Neural cell (in vitro differentiated cells): ENCODE results near the gene KRTAP26-1. TPM values are rescaled to one million over a fixed set of nuclear protein-coding genes. Genes with fewer than 3 reads are reported as not detected.

ENCODE experiments used
- H2AFZ ChIP-seq: fragments of 200-600, 300-800 bp; sonication (generic), shearing (Covaris generic); 2 replicates; pipeline ENCODE4 v1.6.0; 2014; ENCODE audit warnings: low read depth, mild to moderate bottlenecking, antibody characterized with exemption, low read length, moderate library complexity
- H3F3A ChIP-seq: fragments of 200-600 bp; shearing (Covaris generic); 2 replicates; pipeline ENCODE4 v1.6.1; 2016; ENCODE audit warnings: mild to moderate bottlenecking, moderate library complexity, mixed read lengths, antibody characterized with exemption, low read length; ENCODE audit not compliant: insufficient read depth, poor library complexity, severe bottlenecking
- H3K27ac ChIP-seq: fragments of 200-600, 300-800 bp; sonication (generic), shearing (Covaris generic); 2 replicates; pipeline ENCODE4 v1.5.1; 2014; ENCODE audit warnings: mild to moderate bottlenecking, low read length, moderate library complexity
- H3K27me3 ChIP-seq: fragments of 300-800, 200-600 bp; sonication (generic), shearing (Covaris generic); 2 replicates; pipeline ENCODE4 v1.6.0; 2014; ENCODE audit warnings: mild to moderate bottlenecking, low read depth, low read length, moderate library complexity; ENCODE audit not compliant: insufficient read depth
- H3K36me3 ChIP-seq: fragments of 300-800, 200-600 bp; sonication (generic), shearing (Covaris generic); 2 replicates; pipeline ENCODE4 v1.5.1; 2014; ENCODE audit warnings: mild to moderate bottlenecking, antibody characterized with exemption, low read length, moderate library complexity; ENCODE audit not compliant: insufficient read depth
- H3K4me2 ChIP-seq: fragments of 300-800, 200-600 bp; sonication (generic), shearing (Covaris generic); 2 replicates; pipeline ENCODE4 v1.6.0; 2014; ENCODE audit warnings: mild to moderate bottlenecking, low read length
- H3K4me3 ChIP-seq: fragments of 300-800, 200-600 bp; sonication (generic), shearing (Covaris generic); 2 replicates; pipeline ENCODE4 v1.5.1; 2014; ENCODE audit warnings: mild to moderate bottlenecking, low read length, moderate library complexity
- H3K79me2 ChIP-seq: fragments of 200-600 bp; shearing (Covaris generic); replicated peaks from 2 replicates; pipeline ENCODE4 v1.6.0; 2014; ENCODE audit warnings: mild to moderate bottlenecking, low read length, moderate library complexity; ENCODE audit not compliant: insufficient read depth
- H3K9ac ChIP-seq: fragments of 300-800, 200-600 bp; sonication (generic), shearing (Covaris generic); 2 replicates; pipeline ENCODE4 v1.6.1; 2016; ENCODE audit warnings: mild to moderate bottlenecking, low read length, mixed read lengths
- H3K9me2 ChIP-seq: fragments of 200-600 bp; shearing (Covaris generic); 2 replicates; pipeline ENCODE4 v1.6.1; 2016; ENCODE audit warnings: mild to moderate bottlenecking, low read length, mixed read lengths; ENCODE audit not compliant: insufficient read depth
- H3K9me3 ChIP-seq: fragments of 200-600, 300-800 bp; sonication (generic), shearing (Covaris generic); 2 replicates; pipeline ENCODE4 v1.6.1; 2016; ENCODE audit warnings: mild to moderate bottlenecking, mixed run types, low read length, moderate library complexity, mixed read lengths
- H4K20me1 ChIP-seq: fragments of 200-600 bp; shearing (Covaris generic); 2 replicates; pipeline ENCODE4 v1.6.1; 2016; ENCODE audit warnings: mild to moderate bottlenecking, mixed run types; ENCODE audit not compliant: insufficient read depth
- CTCF ChIP-seq: fragments of 450-650 bp; IDR thresholded peaks from 2 replicates; pipeline ENCODE4 v1.5.1; 2014; ENCODE audit warnings: antibody characterized with exemption, mild to moderate bottlenecking, moderate library complexity; ENCODE audit not compliant: poor library complexity, severe bottlenecking
- EP300 ChIP-seq: fragments of 450-650 bp; conservative IDR thresholded peaks from 2 replicates; pipeline ENCODE4 v1.6.1; 2014; ENCODE audit warnings: antibody characterized with exemption, mild to moderate bottlenecking, moderate library complexity; ENCODE audit not compliant: poor library complexity, severe bottlenecking
- EZH2 ChIP-seq: fragments of 200-600, 300-800 bp; shearing (Covaris generic), sonication (generic); IDR thresholded peaks from 2 replicates; pipeline ENCODE4 v1.6.1; 2014; ENCODE audit warnings: antibody characterized with exemption, low read length, borderline replicate concordance, mild to moderate bottlenecking; ENCODE audit not compliant: insufficient read depth, poor library complexity, severe bottlenecking
- MXI1 ChIP-seq: fragments of 450-650 bp; conservative IDR thresholded peaks from 2 replicates; pipeline ENCODE4 v1.6.1; 2014; ENCODE audit warnings: antibody characterized with exemption, mild to moderate bottlenecking; ENCODE audit not compliant: poor library complexity, severe bottlenecking
- POLR2AphosphoS5 ChIP-seq: IDR thresholded peaks from 2 replicates; pipeline ENCODE4 v1.6.1; 2012
- RAD21 ChIP-seq: fragments of 450-650 bp; conservative IDR thresholded peaks from 2 replicates; pipeline ENCODE4 v1.6.1; 2014; ENCODE audit warnings: antibody characterized with exemption, mild to moderate bottlenecking, moderate library complexity
- REST ChIP-seq: IDR thresholded peaks from 2 replicates; pipeline ENCODE4 v1.6.1; 2012; ENCODE audit warnings: borderline replicate concordance
- SMC3 ChIP-seq: fragments of 450-650 bp; conservative IDR thresholded peaks from 2 replicates; pipeline ENCODE4 v1.6.1; 2014; ENCODE audit warnings: antibody characterized with exemption, mild to moderate bottlenecking, moderate library complexity; ENCODE audit not compliant: poor library complexity
- TAF1 ChIP-seq: IDR thresholded peaks from 2 replicates; pipeline ENCODE4 v1.6.1; 2012; ENCODE audit warnings: low read depth
- polyA plus RNA-seq: library from polyadenylated mRNA; depleted of rRNA; stranded (reverse); fragments of >200 nt; gene quantifications from 2 replicates; pipeline ENCODE4 v1.2.3, GENCODE V29; 2014

The KRTAP26-1 gene
- polyA plus RNA-seq, 1 donor from 2014 or later: not detected

DNA sequence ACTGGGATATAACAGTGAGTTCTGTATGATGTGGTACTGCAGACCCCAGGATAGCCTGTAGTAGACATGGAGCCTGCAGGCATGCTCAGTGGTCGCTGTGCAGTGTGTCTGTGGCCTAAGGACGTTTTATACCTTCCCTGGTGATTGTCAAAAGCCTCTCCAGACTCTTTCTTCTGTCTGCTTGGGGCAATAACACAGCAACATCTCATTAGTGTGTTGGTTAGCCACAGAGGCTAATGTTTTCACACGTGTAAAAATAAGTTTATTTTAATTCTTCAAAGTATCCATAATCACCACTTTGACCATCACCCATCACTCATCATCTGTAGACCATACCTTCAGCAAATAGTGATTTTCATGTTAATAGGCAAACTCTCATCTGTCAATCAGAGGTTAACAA, 37.3 kb downstream of the KRTAP26-1 start, which contains the start of gene KRTAP24-1:
TSS of gene KRTAP24-1 (minus strand) at position 101 of the 400 bp plus-strand sequence. CDS start at position 83, 18 bp downstream.
- TF ChIP-seq MXI1 (no peak), EP300 (no peak), RAD21 (no peak), SMC3 (no peak), CTCF (no peak), TAF1 (no peak), REST (no peak), EZH2 (no peak), POLR2AphosphoS5 (no peak)
- H3K9me3 ChIP-seq: no peaks in the 10 kb centered on the region
- no peaks in the 10 kb centered on the region for H3K9me2 ChIP-seq
- no peaks in the 10 kb centered on the region for H3K36me3 ChIP-seq
- no peaks in the 10 kb centered on the region for H3F3A ChIP-seq
- no peaks in the 10 kb centered on the region for H3K27me3 ChIP-seq
- H3K4me3 ChIP-seq: no peak within 1 kb of the TSS
- no peak within 1 kb of the TSS for H3K27ac ChIP-seq
- H2AFZ ChIP-seq: no peak within 1 kb of the TSS
- no peaks in the 10 kb centered on the region for H3K79me2 ChIP-seq
- H3K9ac ChIP-seq: no peak within 1 kb of the TSS
- no peak within 1 kb of the TSS for H3K4me2 ChIP-seq
- no peaks in the 10 kb centered on the region for H4K20me1 ChIP-seq

GRCh38 chr21:30271611-30272010, 48.5 kb downstream of the KRTAP26-1 start:
- Histone ChIP-seq H2AFZ (no peak overlapping the region), H3K27ac (no peak overlapping the region), H3K4me3 (no peak overlapping the region), H3K36me3 (no peaks in the 10 kb centered on the region), H3K27me3 (no peaks in the 10 kb centered on the region), H3K9me2 (no peaks in the 10 kb centered on the region), H3K79me2 (no peaks in the 10 kb centered on the region), H4K20me1 (no peaks in the 10 kb centered on the region), H3K4me2 (no peak overlapping the region), H3K9ac (no peak overlapping the region), H3K9me3 (no peaks in the 10 kb centered on the region), H3F3A (no peaks in the 10 kb centered on the region)
- TF ChIP-seq CTCF (no peak), EP300 (no peak), SMC3 (no peak), MXI1 (no peak), REST (no peak), EZH2 (no peak), TAF1 (no peak), RAD21 (no peak), POLR2AphosphoS5 (no peak)
